WERI-Rb-1 (cell line): ENCODE results near the gene DKKL1.

Experiments used
- DNase-seq: peaks from one replicate; pipeline ENCODE4 v3.0.0-alpha.2; 2020
- H3K27ac ChIP-seq: fragments of 250-450 bp; sonication (Bioruptor Pico); 2 replicates; pipeline ENCODE4 v1.5.1; 2020; ENCODE audit warnings: mild to moderate bottlenecking, moderate library complexity
- H3K27me3 ChIP-seq: fragments of 250-450 bp; sonication (Bioruptor Pico); 2 replicates; pipeline ENCODE4 v1.5.1; 2021; ENCODE audit warnings: mild to moderate bottlenecking, low read depth, moderate library complexity; ENCODE audit not compliant: insufficient read depth, severe bottlenecking
- H3K36me3 ChIP-seq: fragments of 250-450 bp; sonication (Bioruptor Pico); 2 replicates; pipeline ENCODE4 v1.5.1; 2020; ENCODE audit warnings: mild to moderate bottlenecking, moderate library complexity
- H3K4me3 ChIP-seq: 2 replicates; pipeline ENCODE4 v1.5.1; 2011; ENCODE audit warnings: low read depth, mild to moderate bottlenecking, control low read depth, low read length
- H3K9me3 ChIP-seq: fragments of 250-450 bp; sonication (Bioruptor Pico); 2 replicates; pipeline ENCODE4 v1.5.1; 2021; ENCODE audit warnings: mild to moderate bottlenecking, moderate library complexity; ENCODE audit not compliant: severe bottlenecking
- CTCF ChIP-seq: IDR thresholded peaks from 2 replicates; pipeline ENCODE4 v1.5.1; 2011; ENCODE audit warnings: low read depth, mild to moderate bottlenecking, control low read depth, inconsistent platforms, low read length

Gene DKKL1

GRCh38 chr19:49340865-49341718 is 22.6 kb upstream of the DKKL1 start:
- Histone ChIP-seq H3K27me3 (no peaks in the 10 kb centered on the region), H3K9me3 (no peaks in the 10 kb centered on the region), H3K4me3 (no peak overlapping the region), H3K36me3 (peaks cover 36% of the 10 kb centered on the region), H3K27ac (no peak overlapping the region)
- no peak for TF ChIP-seq CTCF
- no peak for DNase-seq

GRCh38 chr19:49342291-49342721 is 21.4 kb upstream of the DKKL1 start:
- no peak for DNase-seq
- Histone ChIP-seq H3K9me3 (no peaks in the 10 kb centered on the region), H3K27ac (no peak overlapping the region), H3K4me3 (no peak overlapping the region), H3K36me3 (peaks cover 48% of the 10 kb centered on the region), H3K27me3 (no peaks in the 10 kb centered on the region)
- no peak for TF ChIP-seq CTCF

- peaks cover 56% of the 10 kb centered on the region for H3K36me3 ChIP-seq
- no peak for TF ChIP-seq CTCF
Observed at GRCh38 chr19:49343123-49343522, 20.6 kb upstream of the DKKL1 start.

GRCh38 chr19:49344505-49345423 is 18.9 kb upstream of the DKKL1 start:
- no peaks in the 10 kb centered on the region for H3K27me3 ChIP-seq
- no peaks in the 10 kb centered on the region for H3K9me3 ChIP-seq
- peaks cover 67% of the 10 kb centered on the region for H3K36me3 ChIP-seq
- no peak for TF ChIP-seq CTCF
- no peak overlapping the region for H3K4me3 ChIP-seq
- DNase-seq: no peak
- no peak overlapping the region for H3K27ac ChIP-seq

More at GRCh38 chr19:49343123-49343522, 20.6 kb upstream of the DKKL1 start:
- Histone ChIP-seq H3K9me3 (no peaks in the 10 kb centered on the region), H3K27ac (no peak overlapping the region), H3K27me3 (no peaks in the 10 kb centered on the region), H3K4me3 (no peak overlapping the region)
- no peak for DNase-seq

GRCh38 chr19:49347191-49347590 is 16.5 kb upstream of the DKKL1 start:
- Histone ChIP-seq H3K27ac (no peak overlapping the region), H3K27me3 (no peaks in the 10 kb centered on the region), H3K36me3 (peaks cover 75% of the 10 kb centered on the region), H3K9me3 (no peaks in the 10 kb centered on the region), H3K4me3 (no peak overlapping the region)
- TF ChIP-seq CTCF: no peak
- DNase-seq: no peak
